Measurements from ENCODE around the gene ACE2. TPM values are rescaled to one million over a fixed set of nuclear protein-coding genes. Genes with fewer than 3 reads are reported as not detected.

The ACE2 gene
- total and polyA plus RNA-seq, 2 donors (not counting 1 experiment from before 2014, with no cell fraction given), result not detected

- H3K27me3 ChIP-seq (replicated peaks in 1 of 4; ENCODE audit: control extremely low read depth in 1 of 4, control insufficient read depth in 3 of 4, insufficient read depth in 4 of 4, low read length in 3 of 4), result peaks cover 0 to 6% (median 0%) of the 10 kb centered on the region in 4 experiments
- ChIA-PET POLR2A (no interaction called here), CTCF (no interaction called here)
- ATAC-seq (ENCODE audit: low read depth) (no peak), DNase-seq (no peak)
- no peak overlapping the region for H3K4me3 Mint-ChIP-seq
- H3K27ac ChIP-seq (ENCODE audit: low read length in 2 of 2), result no peak overlapping the region
- intact Hi-C loops (cut with micrococcal nuclease), result no loop called here
- no peaks in the 10 kb centered on the region for H3K79me2 ChIP-seq (ENCODE audit: control insufficient read depth, insufficient read depth, low read length)
- H4K20me1 ChIP-seq (ENCODE audit: control insufficient read depth, insufficient read depth, low read length, poor library complexity, severe bottlenecking), result no peaks in the 10 kb centered on the region
- no peaks in the 10 kb centered on the region for H3K4me1 ChIP-seq (ENCODE audit: control insufficient read depth in 2 of 2, insufficient read depth in 2 of 2, low read length in 2 of 2)
- H3K36me3 ChIP-seq (replicated peaks in 1 of 2; ENCODE audit: control extremely low read depth in 1 of 2, control insufficient read depth in 1 of 2, extremely low read depth in 1 of 2, insufficient read depth in 2 of 2, low read length in 1 of 2), result no peaks in the 10 kb centered on the region
- WGBS (ENCODE audit: insufficient coverage), result no CpG with 5 or more reads among the region's 1 CpG
- H2AFZ ChIP-seq (ENCODE audit: insufficient read depth, low read depth, low read length, poor library complexity, severe bottlenecking), result no peak overlapping the region
- no peaks in the 10 kb centered on the region for H3K9me3 ChIP-seq (ENCODE audit: control extremely low read depth in 1 of 3, control insufficient read depth in 2 of 3, insufficient read depth in 1 of 3, low read length in 2 of 3)
- no peak overlapping the region for H3K9ac ChIP-seq (ENCODE audit: low read length)
- no peak overlapping the region for H3K4me2 ChIP-seq (replicated peaks; ENCODE audit: low read depth, low read length, poor library complexity, severe bottlenecking)
- no peaks in the 10 kb centered on the region for H3K9me3 Mint-ChIP-seq (ENCODE audit: insufficient read depth)
- no peak overlapping the region for H3K4me3 ChIP-seq (ENCODE audit: control extremely low read depth in 1 of 5, extremely low read depth in 1 of 5, insufficient read depth in 1 of 5, low read depth in 2 of 5, low read length in 4 of 5)
- TF ChIP-seq CTCF (IDR thresholded peaks at IDR 0.05), result no peak
- TF ChIP-seq EZH2 (IDR thresholded peaks at IDR 0.05; ENCODE audit: borderline replicate concordance, insufficient read depth, low read depth, low read length, poor library complexity, severe bottlenecking), result no peak
- peaks cover 14% of the 10 kb centered on the region for H3K27me3 Mint-ChIP-seq
- no peaks in the 10 kb centered on the region for H3K4me1 Mint-ChIP-seq
- no peak overlapping the region for H3K27ac Mint-ChIP-seq
Observed at GRCh38 chrX:15570145-15570544, 30.6 kb downstream of the ACE2 start.

- Mint-ChIP-seq H3K27ac (no peak overlapping the region), H3K4me3 (no peak overlapping the region), H3K27me3 (peaks cover 10% of the 10 kb centered on the region), H3K4me1 (no peaks in the 10 kb centered on the region), H3K9me3 (ENCODE audit: insufficient read depth) (no peaks in the 10 kb centered on the region)
- TF ChIP-seq CTCF (IDR thresholded peaks at IDR 0.05), result no peak
- TF ChIP-seq EZH2 (IDR thresholded peaks at IDR 0.05; ENCODE audit: borderline replicate concordance, insufficient read depth, low read depth, low read length, poor library complexity, severe bottlenecking), result no peak
- intact Hi-C loops (cut with micrococcal nuclease), result no loop called here
- ATAC-seq (ENCODE audit: low read depth), result no peak
- H3K79me2 ChIP-seq (ENCODE audit: control insufficient read depth, insufficient read depth, low read length), result no peaks in the 10 kb centered on the region
- no peak overlapping the region for H3K27ac ChIP-seq (ENCODE audit: low read length in 2 of 2)
- CTCF ChIA-PET, result no interaction called here
- no peak overlapping the region for H3K9ac ChIP-seq (ENCODE audit: low read length)
- WGBS (ENCODE audit: insufficient coverage), result no CpG with 5 or more reads among the region's 7 CpGs
- H2AFZ ChIP-seq (ENCODE audit: insufficient read depth, low read depth, low read length, poor library complexity, severe bottlenecking), result no peak overlapping the region
- H3K4me2 ChIP-seq (replicated peaks; ENCODE audit: low read depth, low read length, poor library complexity, severe bottlenecking), result no peak overlapping the region
- H3K9me3 ChIP-seq (ENCODE audit: control extremely low read depth in 1 of 3, control insufficient read depth in 2 of 3, insufficient read depth in 1 of 3, low read length in 2 of 3), result no peaks in the 10 kb centered on the region
- H3K4me1 ChIP-seq (ENCODE audit: control insufficient read depth in 2 of 2, insufficient read depth in 2 of 2, low read length in 2 of 2), result no peaks in the 10 kb centered on the region
- peaks cover 0 to 6% (median 0%) of the 10 kb centered on the region in 4 experiments for H3K27me3 ChIP-seq (replicated peaks in 1 of 4; ENCODE audit: control extremely low read depth in 1 of 4, control insufficient read depth in 3 of 4, insufficient read depth in 4 of 4, low read length in 3 of 4)
- DNase-seq, result no peak
- H3K36me3 ChIP-seq (replicated peaks in 1 of 2; ENCODE audit: control extremely low read depth in 1 of 2, control insufficient read depth in 1 of 2, extremely low read depth in 1 of 2, insufficient read depth in 2 of 2, low read length in 1 of 2), result no peaks in the 10 kb centered on the region
- POLR2A ChIA-PET, result no interaction called here
- no peaks in the 10 kb centered on the region for H4K20me1 ChIP-seq (ENCODE audit: control insufficient read depth, insufficient read depth, low read length, poor library complexity, severe bottlenecking)
- H3K4me3 ChIP-seq (ENCODE audit: control extremely low read depth in 1 of 5, extremely low read depth in 1 of 5, insufficient read depth in 1 of 5, low read depth in 2 of 5, low read length in 4 of 5), result no peak overlapping the region
Observed at GRCh38 chrX:15567886-15568616, 32.7 kb downstream of the ACE2 start.

Measured in B cell (primary cell).